Stimulated activated CD4-positive, alpha-beta T cell treated with anti-CD3 and anti-CD28 coated beads, Interleukin-15, amount 100 ng/mL, for 48 hours (primary cell): ENCODE results near the gene BRIP1.
"Not testable (repeated sequence)": the region's sequence is repeated elsewhere in the genome, so short reads cannot be mapped to it uniquely, and the experiment has no call there.

Experiments used
- DNase-seq, 2 donors: peaks; one replicate each; pipeline ENCODE4 v3.0.0-alpha.2; 2020; ENCODE audit warnings: low read depth in 2 of 2

BRIP1 gene

DNA sequence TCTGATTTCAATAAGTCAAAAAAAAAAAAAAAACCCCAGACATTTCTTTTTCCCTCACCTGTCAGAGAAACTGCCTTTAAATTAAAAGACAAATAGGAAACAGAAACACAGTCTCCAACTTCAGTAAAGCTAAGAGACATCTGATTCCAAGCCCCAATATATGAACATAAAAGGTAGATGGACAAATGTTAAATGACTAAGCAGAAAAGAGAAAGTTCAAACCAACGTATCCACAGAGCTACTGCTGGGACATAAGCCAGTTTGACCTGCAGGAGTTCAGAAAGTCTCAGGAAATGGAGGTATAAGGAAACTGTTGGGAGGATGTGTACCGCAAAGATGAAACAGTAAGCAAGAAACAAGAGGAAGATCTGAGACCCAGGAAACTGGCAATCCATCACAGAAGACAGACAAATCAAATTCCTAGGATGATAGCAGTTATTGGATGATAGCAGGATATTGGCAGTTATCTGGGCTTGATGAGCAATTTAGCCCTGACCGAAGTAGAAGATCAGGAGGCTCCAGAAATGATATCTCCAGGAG, 135.0 kb downstream of the BRIP1 start:
- DNase-seq, result no peak

- DNase-seq, result not testable (repeated sequence)
Measured at GRCh38 chr17:61727798-61728197, 135.5 kb downstream of the BRIP1 start.

DNA sequence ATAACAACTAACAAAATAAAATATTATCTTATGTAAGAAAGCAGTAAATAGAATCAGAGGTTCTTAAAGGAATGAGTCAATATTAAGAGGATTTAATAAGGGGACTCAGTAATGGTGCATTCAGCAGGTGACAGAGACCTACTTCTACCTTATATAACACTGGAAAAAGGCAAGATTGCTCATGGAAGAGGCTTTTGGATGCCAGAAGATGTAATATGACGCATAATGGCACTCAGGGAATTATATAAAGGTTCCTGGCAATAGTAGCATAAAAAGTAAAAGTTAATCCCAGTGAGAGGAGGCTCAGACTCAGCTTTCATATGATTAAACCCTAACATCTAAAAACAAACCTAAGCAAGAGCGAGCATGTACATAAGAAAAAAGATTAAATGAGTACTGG, 136.4 kb downstream of the BRIP1 start:
- no peak for DNase-seq

DNA sequence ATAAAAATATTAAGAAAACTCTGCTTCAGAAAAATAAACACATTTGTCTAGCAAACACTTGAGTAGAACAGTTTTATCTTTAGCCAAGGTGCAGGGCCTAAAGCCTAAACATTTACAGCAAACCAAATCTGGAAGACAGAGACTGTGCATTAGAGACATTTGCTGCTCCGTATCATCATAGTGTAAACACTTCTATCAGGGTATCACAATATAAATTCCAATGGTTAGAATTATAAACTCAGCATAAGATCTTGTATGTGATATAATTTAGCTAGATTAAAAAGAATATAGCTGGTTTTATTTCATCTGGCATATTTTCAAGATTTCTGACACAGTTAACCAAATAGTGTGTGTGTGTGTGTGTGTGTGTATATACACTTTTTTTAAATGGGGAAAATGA, 138.6 kb downstream of the BRIP1 start:
- no peak for DNase-seq

DNA sequence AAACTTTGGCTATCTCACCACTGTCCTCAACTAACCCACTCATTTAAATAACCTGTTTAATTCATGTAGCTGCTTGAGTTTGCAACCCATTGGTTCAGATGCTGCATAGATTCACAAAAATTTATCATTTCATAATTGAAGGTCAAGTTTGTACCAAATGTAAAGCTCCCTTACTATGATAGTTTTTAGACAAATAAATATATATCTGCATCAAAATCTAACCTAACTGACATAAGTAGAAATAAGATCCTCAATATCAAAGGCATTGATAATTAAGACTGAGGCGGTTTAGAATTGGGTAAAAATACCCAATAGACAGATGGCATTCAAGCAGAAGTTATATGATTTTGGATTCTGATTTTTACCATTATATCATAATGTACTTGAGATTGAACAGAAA, 139.4 kb downstream of the BRIP1 start:
- no peak for DNase-seq

DNA sequence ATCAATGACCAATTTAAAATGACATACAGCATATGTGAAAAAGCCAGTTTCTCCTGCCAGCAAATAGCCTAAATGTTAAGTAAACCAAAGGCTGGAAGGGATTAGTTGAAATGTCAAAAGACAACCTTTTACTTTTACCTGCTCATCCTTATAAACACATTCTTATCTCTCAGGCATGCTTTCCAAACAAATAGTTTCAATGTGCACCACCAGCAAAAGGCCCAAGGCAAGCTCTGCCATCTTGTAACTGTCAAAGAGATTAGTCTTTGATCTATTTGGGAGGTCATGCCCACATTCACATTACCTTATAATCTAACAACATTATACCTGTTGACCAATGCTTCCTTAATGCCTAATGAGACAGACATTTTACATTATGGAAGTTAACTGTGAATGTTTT, 140.1 kb downstream of the BRIP1 start:
- DNase-seq, result no peak

GRCh38 chr17:61722398-61722797, 140.9 kb downstream of the BRIP1 start:
- DNase-seq, result no peak

GRCh38 chr17:61720016-61720795, 143.1 kb downstream of the BRIP1 start:
- no peak for DNase-seq

- DNase-seq, result not testable (repeated sequence)
Measured at GRCh38 chr17:61719220-61719619, 144.1 kb downstream of the BRIP1 start.

GRCh38 chr17:61718022-61718421, 145.3 kb downstream of the BRIP1 start:
- no peak for DNase-seq

GRCh38 chr17:61717352-61717751, 146.0 kb downstream of the BRIP1 start:
- no peak for DNase-seq

DNA sequence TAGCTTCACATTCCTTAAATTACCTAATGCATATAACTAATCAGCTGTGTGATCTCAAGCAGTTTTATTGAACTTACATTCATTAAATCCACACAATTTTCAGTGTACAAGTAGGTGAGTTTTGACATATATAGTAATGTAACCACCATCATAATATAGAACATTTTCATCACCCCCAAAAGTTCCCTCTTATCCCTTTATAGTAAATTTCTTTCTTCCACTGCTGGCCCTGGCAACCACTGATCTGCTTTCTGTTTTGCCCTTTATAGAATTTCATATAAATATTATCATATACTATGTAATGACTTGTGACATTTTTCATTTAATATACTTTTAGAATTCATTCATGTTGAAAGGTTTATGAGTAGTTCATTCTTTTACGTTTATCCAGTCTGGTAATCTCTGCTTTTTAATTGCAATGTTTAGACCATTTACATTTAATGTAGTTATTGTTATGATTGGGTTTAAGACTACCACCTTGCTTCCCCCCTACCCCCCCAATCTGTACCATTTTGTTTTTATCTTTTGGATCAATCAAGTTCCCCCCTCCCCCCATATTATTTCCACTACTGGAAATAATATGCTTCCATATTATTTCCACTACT, 147.0 kb downstream of the BRIP1 start:
- DNase-seq, result no peak

- no peak for DNase-seq
Measured at GRCh38 chr17:61715348-61715747, 148.0 kb downstream of the BRIP1 start.

DNA sequence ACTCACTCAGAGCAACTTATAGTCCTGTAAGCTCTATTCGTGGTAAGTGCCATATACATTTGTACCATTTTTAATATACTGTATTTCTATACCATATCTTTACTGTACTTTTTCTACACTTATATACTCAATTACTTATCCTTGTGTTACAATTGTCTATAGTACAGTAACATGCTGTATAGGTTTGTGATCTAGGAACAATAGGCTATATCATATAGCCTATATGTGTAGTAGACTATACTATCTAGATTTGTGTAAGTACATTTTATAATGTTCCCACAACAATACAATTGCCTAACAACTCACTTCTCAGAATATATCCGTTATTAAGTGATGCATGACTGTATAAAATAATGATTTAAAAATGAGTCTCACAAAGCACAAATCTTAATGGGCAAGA, 149.0 kb downstream of the BRIP1 start:
- DNase-seq, result no peak

DNA sequence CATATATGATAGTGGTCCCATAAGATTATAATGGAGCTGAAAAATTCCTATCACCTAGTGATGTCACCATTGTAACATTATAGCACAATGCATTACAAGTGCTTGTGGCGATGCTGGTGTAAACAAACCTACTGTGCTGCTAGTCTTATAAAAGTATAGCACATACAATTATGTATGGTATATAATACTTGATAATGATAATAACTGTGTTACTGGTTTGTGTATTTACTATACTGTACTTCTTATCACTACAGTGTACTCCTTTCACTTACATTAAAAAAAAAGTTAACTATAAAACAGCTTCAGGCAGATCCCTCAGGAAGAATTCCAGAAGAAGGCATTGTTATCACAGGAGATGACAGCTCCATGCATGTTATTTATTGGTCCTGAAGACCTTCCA, 150.3 kb downstream of the BRIP1 start:
- no peak for DNase-seq

DNA sequence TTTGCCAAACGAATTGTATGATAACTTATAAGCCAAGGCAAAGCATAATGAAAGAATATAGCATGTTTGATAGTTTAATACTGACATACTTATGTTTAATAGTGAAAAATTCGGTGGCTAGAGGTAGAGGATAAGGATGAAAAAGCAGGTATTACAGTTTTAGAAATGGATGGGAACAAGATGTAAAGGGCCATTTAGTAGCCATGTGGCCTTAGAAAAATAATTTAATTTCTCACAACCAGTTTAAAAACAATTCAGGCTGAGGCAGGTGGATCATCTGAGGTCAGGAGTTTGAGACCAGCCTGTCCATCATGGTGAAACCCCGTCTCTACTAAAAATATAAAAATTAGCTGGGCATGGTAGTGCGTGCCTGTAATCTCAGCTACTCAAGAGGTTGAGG, 152.8 kb downstream of the BRIP1 start:
- DNase-seq, result no peak

- no peak for DNase-seq
Measured at GRCh38 chr17:61709567-61709966, 153.8 kb downstream of the BRIP1 start.

DNA sequence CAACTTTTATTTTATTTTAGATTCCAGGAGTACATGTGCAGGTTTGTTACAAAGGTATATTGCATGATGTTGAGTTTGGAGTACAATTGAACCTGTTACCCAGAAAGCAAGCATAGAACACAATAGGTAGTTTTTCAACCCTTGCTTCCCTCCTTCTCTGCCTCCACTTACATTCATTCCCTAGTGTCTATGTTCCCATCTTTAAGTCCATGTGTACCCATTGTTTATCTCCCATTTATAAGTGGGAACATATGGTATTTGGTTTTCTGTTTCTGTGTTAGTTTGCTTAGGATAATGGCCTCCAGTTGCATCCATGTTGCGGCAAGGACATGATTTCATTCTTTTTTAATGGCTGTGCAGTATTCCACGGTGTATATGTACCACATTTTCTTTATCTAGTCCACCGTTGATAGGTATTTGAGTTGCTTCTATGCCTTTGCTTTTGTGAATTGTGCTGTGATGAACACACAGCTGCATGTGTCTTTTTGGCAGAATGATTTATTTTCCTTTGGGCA, 158.3 kb downstream of the BRIP1 start:
- DNase-seq, result no peak

DNA sequence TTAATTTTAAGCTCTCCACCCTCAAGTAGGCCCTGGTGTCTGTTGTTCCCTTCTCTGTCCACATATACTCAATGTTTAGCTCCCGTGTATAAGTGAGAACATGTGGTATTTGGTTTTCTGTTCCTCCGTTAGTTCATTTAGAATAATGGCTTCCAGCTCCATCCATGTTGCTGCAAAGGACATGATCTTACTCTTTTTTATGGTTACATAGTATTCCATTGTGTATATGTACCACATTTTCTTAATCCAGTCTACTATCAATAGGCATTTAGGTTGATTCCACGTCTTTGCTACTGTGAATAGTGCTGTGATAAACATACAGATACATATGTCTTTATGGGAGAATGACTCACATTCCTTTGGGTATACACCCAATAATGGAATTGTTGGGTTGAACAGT, 160.9 kb downstream of the BRIP1 start:
- no peak for DNase-seq

DNA sequence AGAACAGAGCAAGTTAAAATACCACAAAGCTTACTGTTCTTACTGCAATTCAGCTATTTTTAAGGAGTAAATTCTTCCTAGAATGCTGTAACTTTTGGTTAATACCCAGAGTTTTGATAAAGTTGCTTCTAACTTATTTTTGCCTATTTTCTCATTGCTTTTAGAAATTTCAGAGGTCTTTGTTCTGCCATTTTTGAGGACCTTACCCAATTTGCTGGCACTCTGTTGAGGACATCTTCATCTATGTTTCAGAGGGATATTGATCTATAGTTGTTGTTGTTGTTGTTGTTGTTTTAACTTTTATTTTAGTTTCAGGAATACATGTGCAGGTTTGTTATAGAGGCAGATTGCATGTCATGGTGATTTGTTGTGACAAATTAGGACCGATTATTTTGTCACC, 161.3 kb downstream of the BRIP1 start:
- no peak for DNase-seq

GRCh38 chr17:61701334-61701733, 162.0 kb downstream of the BRIP1 start:
- DNase-seq, result no peak

DNA sequence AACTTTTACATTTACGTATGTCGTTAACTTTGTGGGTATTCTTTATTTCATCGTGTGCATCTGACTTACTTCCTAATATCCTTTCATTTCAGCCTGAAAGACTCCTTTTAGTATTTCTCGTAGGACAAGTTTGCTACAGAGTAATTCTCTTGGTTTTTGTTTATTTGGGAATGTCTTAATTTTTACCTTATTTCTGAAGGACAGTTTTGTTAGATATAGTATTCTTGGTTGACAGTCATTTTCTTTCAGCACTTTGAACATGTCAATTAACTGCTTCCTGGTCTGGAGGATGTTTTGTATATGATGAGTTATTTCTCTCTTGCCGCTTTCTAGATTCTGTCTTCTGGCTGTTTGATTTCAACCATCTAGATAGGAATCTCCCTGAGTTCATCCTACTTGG, 163.1 kb downstream of the BRIP1 start:
- no peak for DNase-seq

GRCh38 chr17:61699694-61700093, 163.6 kb downstream of the BRIP1 start:
- no peak for DNase-seq
